GM23248 (cell line): ENCODE results near the gene SERPINI2. TPM values are rescaled to one million over a fixed set of nuclear protein-coding genes. Genes with fewer than 3 reads are reported as not detected.

Experiments used
- DNase-seq: peaks from one replicate; pipeline ENCODE4 v3.0.0-alpha.2; 2015
- H2AFZ ChIP-seq: fragments of 200-600 bp; sonication (generic); 2 replicates; pipeline ENCODE4 v1.6.1; 2016; ENCODE audit warnings: antibody characterized with exemption
- H3F3A ChIP-seq: fragments of 200-600 bp; sonication (generic); 2 replicates; pipeline ENCODE4 v1.6.1; 2016; ENCODE audit warnings: mild to moderate bottlenecking, antibody characterized with exemption, mixed run types; ENCODE audit not compliant: insufficient read depth
- H3K27ac ChIP-seq: fragments of 200-600 bp; sonication (generic); 2 replicates; pipeline ENCODE4 v1.5.1; 2016; ENCODE audit warnings: mild to moderate bottlenecking
- H3K27me3 ChIP-seq: fragments of 200-600 bp; sonication (generic); replicated peaks from 2 replicates; pipeline ENCODE4 v1.6.1; 2016; ENCODE audit warnings: mild to moderate bottlenecking; ENCODE audit not compliant: insufficient read depth
- H3K36me3 ChIP-seq: fragments of 200-600 bp; sonication (generic); 2 replicates; pipeline ENCODE4 v1.6.1; 2016; ENCODE audit warnings: low read depth, mild to moderate bottlenecking
- H3K4me1 ChIP-seq: fragments of 200-600 bp; sonication (generic); 2 replicates; pipeline ENCODE4 v1.6.1; 2016; ENCODE audit warnings: mild to moderate bottlenecking; ENCODE audit not compliant: insufficient read depth
- H3K4me2 ChIP-seq: fragments of 200-600 bp; sonication (generic); one replicate; pipeline ENCODE4 v1.6.1; 2016; ENCODE audit warnings: mild to moderate bottlenecking; ENCODE audit not compliant: unreplicated experiment
- H3K4me3 ChIP-seq: fragments of 200-600 bp; sonication (generic); 2 replicates; pipeline ENCODE4 v1.5.1; 2016; ENCODE audit warnings: mild to moderate bottlenecking
- H3K79me2 ChIP-seq: fragments of 200-600 bp; sonication (generic); 2 replicates; pipeline ENCODE4 v1.6.1; 2016; ENCODE audit warnings: mild to moderate bottlenecking; ENCODE audit not compliant: insufficient read depth
- H3K9ac ChIP-seq: fragments of 200-600 bp; sonication (generic); 2 replicates; pipeline ENCODE4 v1.6.1; 2016; ENCODE audit warnings: mild to moderate bottlenecking
- H3K9me2 ChIP-seq: fragments of 200-600 bp; sonication (generic); 2 replicates; pipeline ENCODE4 v1.6.1; 2016; ENCODE audit warnings: mixed run types, mild to moderate bottlenecking, moderate library complexity; ENCODE audit not compliant: insufficient read depth
- H3K9me3 ChIP-seq: fragments of 200-600 bp; sonication (generic); one replicate; pipeline ENCODE4 v1.6.1; 2017; ENCODE audit warnings: low read depth
- H4K20me1 ChIP-seq: fragments of 200-600 bp; sonication (generic); 2 replicates; pipeline ENCODE4 v1.6.0; 2016; ENCODE audit not compliant: insufficient read depth
- EZH2 ChIP-seq: fragments of 200-600 bp; sonication (generic); IDR thresholded peaks from 2 replicates; pipeline ENCODE4 v1.6.1; 2018; ENCODE audit warnings: antibody characterized with exemption, mild to moderate bottlenecking; ENCODE audit not compliant: insufficient read depth, poor library complexity, severe bottlenecking
- EZH2phosphoT487 ChIP-seq: fragments of 200-600 bp; sonication (generic); IDR thresholded peaks from 2 replicates; pipeline ENCODE4 v1.6.1; 2018; ENCODE audit warnings: antibody characterized with exemption, moderate library complexity, mild to moderate bottlenecking, low read depth; ENCODE audit not compliant: insufficient read depth
- WGBS, 2 experiments: methylation state at CpG; one replicate each; pipeline ENCODE4 v1.1.6; 2015 to 2017; ENCODE audit warnings: low lambda C conversion rate in 2 of 2, low coverage in 1 of 2; ENCODE audit errors: missing lambda C conversion rate in 2 of 2; 5-methylcytosine and 5-hydroxymethylcytosine counted together
- in situ Hi-C: fragments of 300-500 bp; cut with MboI; formaldehyde crosslinking; loops from 2 replicates; pipeline ENCODE4 v1.15.0; 2020
- polyA plus RNA-seq: library from polyadenylated mRNA; unstranded; fragments of >200 nt; fragmentation: Nextera tagmentation; extraction: Ambion mirVana; gene quantifications from 2 replicates; pipeline ENCODE4 v1.2.1, GENCODE V29; 2016
- total RNA-seq: library from RNA; depleted of rRNA; stranded (reverse); fragments of >200 nt; shearing (Covaris generic); gene quantifications from 2 replicates; pipeline ENCODE4 v1.2.3, GENCODE V29; 2014; rRNA removed

The SERPINI2 gene, protein sequence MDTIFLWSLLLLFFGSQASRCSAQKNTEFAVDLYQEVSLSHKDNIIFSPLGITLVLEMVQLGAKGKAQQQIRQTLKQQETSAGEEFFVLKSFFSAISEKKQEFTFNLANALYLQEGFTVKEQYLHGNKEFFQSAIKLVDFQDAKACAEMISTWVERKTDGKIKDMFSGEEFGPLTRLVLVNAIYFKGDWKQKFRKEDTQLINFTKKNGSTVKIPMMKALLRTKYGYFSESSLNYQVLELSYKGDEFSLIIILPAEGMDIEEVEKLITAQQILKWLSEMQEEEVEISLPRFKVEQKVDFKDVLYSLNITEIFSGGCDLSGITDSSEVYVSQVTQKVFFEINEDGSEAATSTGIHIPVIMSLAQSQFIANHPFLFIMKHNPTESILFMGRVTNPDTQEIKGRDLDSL
- not detected in 2 replicates for total RNA-seq
- polyA plus RNA-seq: not detected in 2 replicates

DNA sequence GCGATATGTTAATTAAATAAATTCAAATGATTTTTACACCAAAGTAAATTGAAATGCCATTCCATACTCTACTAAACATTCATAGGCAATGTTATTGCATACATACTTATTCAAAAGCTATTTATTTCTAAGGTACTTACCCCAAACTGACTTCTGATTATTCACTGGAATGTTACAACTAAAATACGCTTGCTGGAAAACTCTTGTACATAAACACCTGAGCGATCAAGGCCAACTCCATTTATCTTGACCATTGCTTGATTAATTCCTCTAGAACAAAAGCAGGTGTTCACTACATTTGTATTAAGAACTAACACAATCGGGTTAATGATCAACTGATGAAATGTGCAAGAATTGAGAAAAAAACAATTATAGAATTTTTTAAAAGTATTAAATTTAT is at the start of gene SERPINI2:
SERPINI2 (minus strand) TSS at position 180 of the 400 bp plus-strand sequence. CDS start 2,208 bp downstream, outside the sequence.
- no peaks in the 10 kb centered on the region for H4K20me1 ChIP-seq
- H3K9ac ChIP-seq: no peak within 1 kb of the TSS
- no peaks in the 10 kb centered on the region for H3K27me3 ChIP-seq
- no peaks in the 10 kb centered on the region for H3F3A ChIP-seq
- 37 to 43% methylated on average over 4 of the region's 4 CpGs for WGBS, 2 experiments
- no peak for DNase-seq
- in situ Hi-C loops: no loop called here
- H3K4me1 ChIP-seq: no peaks in the 10 kb centered on the region
- H3K4me3 ChIP-seq: no peak within 1 kb of the TSS
- no peak within 1 kb of the TSS for H2AFZ ChIP-seq
- H3K9me3 ChIP-seq: no peaks in the 10 kb centered on the region
- H3K36me3 ChIP-seq: no peaks in the 10 kb centered on the region
- H3K79me2 ChIP-seq: no peaks in the 10 kb centered on the region
- H3K4me2 ChIP-seq: no peak within 1 kb of the TSS
- no peak within 1 kb of the TSS for H3K27ac ChIP-seq
- no peaks in the 10 kb centered on the region for H3K9me2 ChIP-seq
- TF ChIP-seq EZH2phosphoT487: no peak
- no peak for TF ChIP-seq EZH2

DNA sequence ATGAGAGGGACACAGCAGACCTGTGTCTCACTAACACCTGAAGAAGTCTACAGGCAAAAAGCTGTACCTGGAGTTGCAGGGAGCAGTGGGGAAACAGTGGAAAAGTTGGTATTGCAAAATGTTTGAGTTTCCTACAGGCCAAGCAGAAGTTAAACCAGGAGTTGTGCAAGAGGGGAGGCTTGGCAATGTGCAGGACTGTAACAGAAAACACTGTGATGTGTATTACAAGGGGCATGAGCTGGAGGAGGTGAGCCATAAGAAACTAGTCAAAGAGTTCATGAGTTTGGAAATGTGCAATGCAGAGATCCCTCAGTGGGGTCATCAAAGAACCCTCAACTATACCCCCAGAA is 47.1 kb upstream of the SERPINI2 start:
- Histone ChIP-seq H4K20me1 (no peaks in the 10 kb centered on the region), H3K4me2 (no peak overlapping the region), H2AFZ (no peak overlapping the region), H3K27me3 (no peaks in the 10 kb centered on the region), H3K4me3 (no peak overlapping the region), H3K4me1 (no peaks in the 10 kb centered on the region), H3K9ac (no peak overlapping the region), H3K9me2 (no peaks in the 10 kb centered on the region), H3K9me3 (no peaks in the 10 kb centered on the region), H3K79me2 (no peaks in the 10 kb centered on the region), H3K27ac (no peak overlapping the region), H3F3A (no peaks in the 10 kb centered on the region), H3K36me3 (no peaks in the 10 kb centered on the region)
- no peak for DNase-seq
- TF ChIP-seq EZH2 (no peak), EZH2phosphoT487 (no peak)
- in situ Hi-C loops: no loop called here

DNA sequence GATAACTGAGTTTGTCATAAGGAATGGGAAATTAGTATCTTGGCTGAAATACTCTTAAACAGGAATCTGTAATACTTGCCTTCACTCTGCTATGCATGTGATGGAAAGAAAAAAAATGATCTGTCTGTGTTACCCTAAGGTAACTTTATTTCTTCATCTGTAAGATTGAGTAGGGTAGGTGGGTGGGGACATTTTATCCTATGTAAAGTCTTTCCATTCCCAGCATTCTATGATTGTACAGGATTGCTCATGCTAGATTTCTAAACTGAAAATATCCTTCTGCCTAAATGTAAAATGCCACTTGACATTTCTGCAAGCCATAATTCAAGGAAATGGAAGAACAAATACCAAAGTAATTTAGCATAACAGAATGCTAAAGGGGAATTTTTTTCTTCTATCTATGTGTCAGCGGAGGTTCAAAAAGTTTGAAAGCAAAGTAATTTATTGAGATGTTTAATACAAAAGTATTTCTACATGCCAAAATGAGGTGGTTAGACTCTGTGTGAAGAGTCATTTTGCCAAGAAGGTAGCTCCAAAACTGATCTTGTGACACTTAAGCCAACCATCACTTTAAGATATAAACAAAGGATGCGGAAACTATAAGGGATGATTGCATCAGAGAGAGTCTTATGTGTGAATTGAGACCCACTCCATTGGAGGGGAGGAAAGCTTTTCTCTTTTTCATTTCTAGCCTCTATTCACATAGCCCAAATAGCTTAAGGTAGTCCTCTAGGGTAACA is 46.6 kb upstream of the SERPINI2 start:
- H3K9ac ChIP-seq: no peak overlapping the region
- in situ Hi-C loops: no loop called here
- H3K9me3 ChIP-seq: no peaks in the 10 kb centered on the region
- no peaks in the 10 kb centered on the region for H3K9me2 ChIP-seq
- H3K79me2 ChIP-seq: no peaks in the 10 kb centered on the region
- H3K27ac ChIP-seq: no peak overlapping the region
- H3K4me2 ChIP-seq: no peak overlapping the region
- no peaks in the 10 kb centered on the region for H3K27me3 ChIP-seq
- no peak overlapping the region for H2AFZ ChIP-seq
- no peaks in the 10 kb centered on the region for H3K4me1 ChIP-seq
- WGBS, 2 experiments: 37 to 40% methylated on average over 2 of the region's 2 CpGs
- no peak for TF ChIP-seq EZH2phosphoT487
- no peak for TF ChIP-seq EZH2
- H3K36me3 ChIP-seq: no peaks in the 10 kb centered on the region
- no peak overlapping the region for H3K4me3 ChIP-seq
- no peaks in the 10 kb centered on the region for H3F3A ChIP-seq
- no peaks in the 10 kb centered on the region for H4K20me1 ChIP-seq
- DNase-seq: no peak

DNA sequence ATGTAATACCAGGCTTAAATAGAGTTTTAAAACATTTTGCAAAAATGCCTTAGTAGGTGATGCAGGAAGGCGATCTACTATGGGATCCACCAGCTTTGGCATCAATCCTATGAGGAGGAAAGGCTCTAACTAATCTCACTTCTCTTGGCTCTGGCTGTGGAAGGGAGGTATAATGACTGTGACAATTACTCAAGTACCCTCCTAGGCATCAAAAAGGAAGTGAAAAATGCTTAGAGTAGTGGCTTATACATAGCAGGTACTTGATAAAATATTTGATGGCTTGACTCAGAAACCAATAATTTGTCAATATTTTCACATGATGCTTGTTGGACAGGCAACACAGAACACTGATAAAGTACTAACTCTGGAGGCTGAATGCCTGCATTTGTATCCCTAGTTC is 34.1 kb upstream of the SERPINI2 start:
- no peaks in the 10 kb centered on the region for H4K20me1 ChIP-seq
- no peaks in the 10 kb centered on the region for H3F3A ChIP-seq
- 3 to 11% methylated on average over 1 of the region's 1 CpG for WGBS, 2 experiments
- no peak overlapping the region for H3K4me3 ChIP-seq
- TF ChIP-seq EZH2 (no peak), EZH2phosphoT487 (no peak)
- no peak for DNase-seq
- no peak overlapping the region for H3K4me2 ChIP-seq
- H3K4me1 ChIP-seq: no peaks in the 10 kb centered on the region
- no peaks in the 10 kb centered on the region for H3K9me3 ChIP-seq
- H3K9me2 ChIP-seq: no peaks in the 10 kb centered on the region
- no peak overlapping the region for H3K9ac ChIP-seq
- no peaks in the 10 kb centered on the region for H3K79me2 ChIP-seq
- H3K27ac ChIP-seq: no peak overlapping the region
- in situ Hi-C loops: no loop called here
- H3K27me3 ChIP-seq: no peaks in the 10 kb centered on the region
- H2AFZ ChIP-seq: no peak overlapping the region
- H3K36me3 ChIP-seq: no peaks in the 10 kb centered on the region
